ENCODE data around the gene OR1F1.
"Not testable (repeated sequence)": the region's sequence is repeated elsewhere in the genome, so short reads cannot be mapped to it uniquely, and the experiment has no call there.

Gene OR1F1

DNA sequence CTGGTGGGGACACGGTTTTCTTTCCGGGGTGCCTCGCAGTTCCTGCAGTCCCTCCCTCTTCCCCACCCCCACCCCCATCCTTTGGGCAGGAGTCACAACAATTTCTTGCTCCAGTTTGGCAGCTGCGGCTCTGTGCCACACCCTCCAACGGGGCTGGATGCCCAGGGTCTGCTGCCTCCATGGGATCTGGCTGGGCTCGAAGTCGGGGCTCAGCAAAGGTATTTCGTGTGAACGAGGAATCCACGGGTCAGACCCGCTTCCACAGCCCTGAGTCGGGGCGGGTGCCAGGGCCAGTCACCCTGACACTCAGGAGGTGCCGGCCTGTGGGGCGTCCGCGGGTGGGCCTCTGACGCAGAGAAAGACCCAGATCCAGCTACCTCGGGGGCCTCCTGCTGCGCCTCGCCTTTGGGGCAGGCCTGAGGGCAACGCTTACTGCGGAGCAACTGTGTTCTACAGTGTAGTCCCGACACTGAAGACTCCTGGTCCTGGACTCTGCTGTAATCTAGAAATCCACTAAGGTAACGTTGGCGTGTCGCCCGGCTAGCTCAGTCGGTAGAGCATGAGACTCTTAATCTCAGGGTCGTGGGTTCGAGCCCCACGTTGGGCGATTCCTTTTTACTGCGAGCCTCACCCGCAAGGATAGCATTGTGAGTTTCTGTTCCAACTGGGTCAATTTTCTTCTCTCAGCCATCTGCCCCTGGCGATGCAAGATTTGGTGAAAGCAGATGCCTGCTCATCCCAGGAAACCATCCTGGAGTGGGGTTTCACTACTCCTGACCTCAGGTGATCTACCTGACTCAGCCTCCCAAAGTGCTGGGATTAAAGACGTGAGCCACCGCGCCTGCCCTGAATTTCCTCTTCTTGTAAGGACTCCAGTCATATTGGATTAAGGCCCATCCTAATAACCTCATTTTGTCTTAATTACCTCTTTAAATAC, 12.6 kb upstream of the OR1F1 start:
- DNase-seq, result no peak

DNA sequence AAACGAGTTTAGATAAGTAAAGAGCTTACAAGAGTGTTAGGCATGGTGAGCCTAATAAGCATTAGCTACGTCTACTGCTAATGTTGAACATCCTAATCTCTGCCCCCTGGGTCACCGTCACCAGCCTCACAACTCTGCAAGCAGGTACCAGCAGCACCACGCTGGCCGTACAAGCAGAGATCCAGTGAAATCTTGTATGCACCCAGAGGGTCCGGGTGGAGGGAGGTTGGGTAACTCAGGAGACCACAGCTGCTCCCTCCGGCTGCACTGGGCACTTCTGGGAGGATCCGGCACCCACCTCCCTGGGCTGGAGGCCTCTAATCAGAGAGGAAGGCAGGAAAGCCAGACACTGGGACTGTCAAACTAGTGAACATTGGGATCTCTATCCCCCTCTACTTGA, 8.4 kb upstream of the OR1F1 start:
- DNase-seq, result no peak

DNA sequence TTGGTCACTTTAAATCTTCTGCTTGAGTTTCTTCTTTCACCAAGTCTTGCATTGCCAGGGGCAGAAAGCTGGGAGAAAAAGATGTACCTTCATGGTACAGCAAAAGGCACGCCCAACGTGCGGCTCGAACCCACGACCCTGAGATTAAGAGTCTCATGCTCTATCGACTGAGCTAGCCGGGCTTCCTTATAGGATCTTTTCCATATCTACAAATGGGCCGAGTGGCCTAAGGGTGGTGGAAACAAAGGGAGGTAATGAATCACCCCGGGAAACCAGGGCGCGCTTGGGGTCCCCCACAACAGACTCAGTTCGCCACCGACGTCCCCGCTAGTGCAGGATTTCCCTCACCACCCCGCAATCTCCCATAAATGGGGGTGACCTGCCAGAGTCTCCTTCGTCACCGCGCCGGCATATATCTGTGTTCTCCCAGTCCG, 7.5 kb upstream of the OR1F1 start:
- no peak for DNase-seq

DNA sequence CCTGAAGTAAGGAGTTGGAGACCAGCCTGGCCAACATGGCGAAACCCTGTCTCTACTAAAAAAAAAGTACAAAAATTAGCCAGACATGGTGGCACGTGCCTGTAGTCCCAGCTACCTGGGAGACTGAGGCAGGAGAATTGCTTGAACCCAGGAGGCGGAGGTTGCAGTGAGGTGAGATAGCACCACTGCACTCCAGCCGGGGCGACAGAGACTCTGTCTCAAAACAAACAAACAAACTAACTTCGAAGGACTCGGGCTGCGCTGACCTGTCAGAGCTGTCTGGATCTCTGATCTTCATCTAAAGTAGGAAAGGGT, 5.8 kb upstream of the OR1F1 start:
- DNase-seq, result not testable (repeated sequence)

DNA sequence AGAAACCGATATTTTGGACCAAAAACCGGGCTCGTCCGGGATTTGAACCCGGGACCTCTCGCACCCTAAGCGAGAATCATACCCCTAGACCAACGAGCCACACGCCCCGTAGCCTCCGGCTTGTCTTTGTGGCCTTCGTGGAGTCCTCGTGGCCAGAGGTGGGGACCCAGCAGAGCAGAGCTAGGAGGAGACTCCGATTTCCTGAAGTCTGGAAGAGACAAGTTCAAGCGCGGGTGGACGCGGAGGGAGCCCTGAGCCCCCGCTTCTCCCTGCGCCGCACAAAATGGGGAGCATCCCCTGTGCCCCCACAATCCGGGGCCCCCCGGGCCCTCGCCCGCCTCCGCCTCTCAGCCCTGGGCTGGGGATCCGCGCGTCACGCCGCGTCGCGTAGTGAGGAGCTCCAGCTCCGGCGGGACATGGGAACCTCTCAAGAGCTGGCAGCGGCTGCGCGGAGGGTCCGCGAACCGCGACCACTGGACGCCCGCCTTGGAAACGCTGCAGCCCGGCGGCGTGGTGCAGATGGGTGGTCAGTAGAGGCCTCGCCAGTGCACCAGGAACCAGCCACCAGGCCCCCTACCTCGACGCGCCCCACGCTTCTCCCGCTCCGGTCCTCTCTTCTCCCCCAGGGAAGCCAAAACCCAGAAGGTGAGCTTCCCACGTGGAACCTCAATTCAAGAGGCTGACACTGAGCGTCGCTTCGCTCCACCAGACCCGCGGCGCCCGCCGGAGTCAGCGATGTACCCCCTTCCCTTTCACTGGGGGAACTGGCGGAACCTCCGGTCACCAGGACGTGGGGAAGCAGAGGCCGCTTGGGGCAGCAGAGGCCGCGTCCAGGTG, 5.2 kb upstream of the OR1F1 start:
- DNase-seq, result no peak

DNA sequence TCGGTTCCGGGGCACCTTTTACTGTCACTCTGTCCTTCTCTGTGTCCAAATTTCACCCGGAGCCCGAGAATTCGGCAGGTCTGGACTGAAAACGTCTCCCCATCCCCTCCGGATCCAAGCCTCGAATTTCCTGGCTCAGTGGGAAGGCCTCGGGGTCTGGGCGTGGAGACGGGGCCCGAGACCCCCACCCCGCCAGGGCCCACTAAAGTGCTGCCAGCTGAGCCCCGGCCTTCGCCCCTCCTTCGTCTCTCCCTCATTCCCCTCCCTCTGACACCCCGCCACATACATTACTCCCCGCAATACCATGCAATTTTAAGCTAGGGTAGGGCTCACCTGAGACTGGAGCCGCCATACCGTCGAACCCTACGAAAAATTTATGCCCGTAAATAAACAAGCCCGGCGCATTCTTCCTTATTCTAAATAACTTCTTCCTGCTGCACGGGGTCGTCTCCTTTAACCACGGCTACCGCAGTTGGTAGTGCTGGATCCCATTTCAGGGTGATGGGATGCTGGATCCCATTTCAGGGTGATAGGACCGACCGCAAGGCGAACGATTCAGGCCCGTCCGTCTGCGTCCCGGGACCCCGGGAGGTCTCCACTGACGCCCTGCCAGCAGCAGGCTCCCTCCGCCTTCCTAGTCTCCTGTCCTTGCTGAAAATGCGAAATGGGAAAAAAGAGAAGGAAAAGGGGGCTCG, 4.4 kb upstream of the OR1F1 start:
- no peak for DNase-seq

DNA sequence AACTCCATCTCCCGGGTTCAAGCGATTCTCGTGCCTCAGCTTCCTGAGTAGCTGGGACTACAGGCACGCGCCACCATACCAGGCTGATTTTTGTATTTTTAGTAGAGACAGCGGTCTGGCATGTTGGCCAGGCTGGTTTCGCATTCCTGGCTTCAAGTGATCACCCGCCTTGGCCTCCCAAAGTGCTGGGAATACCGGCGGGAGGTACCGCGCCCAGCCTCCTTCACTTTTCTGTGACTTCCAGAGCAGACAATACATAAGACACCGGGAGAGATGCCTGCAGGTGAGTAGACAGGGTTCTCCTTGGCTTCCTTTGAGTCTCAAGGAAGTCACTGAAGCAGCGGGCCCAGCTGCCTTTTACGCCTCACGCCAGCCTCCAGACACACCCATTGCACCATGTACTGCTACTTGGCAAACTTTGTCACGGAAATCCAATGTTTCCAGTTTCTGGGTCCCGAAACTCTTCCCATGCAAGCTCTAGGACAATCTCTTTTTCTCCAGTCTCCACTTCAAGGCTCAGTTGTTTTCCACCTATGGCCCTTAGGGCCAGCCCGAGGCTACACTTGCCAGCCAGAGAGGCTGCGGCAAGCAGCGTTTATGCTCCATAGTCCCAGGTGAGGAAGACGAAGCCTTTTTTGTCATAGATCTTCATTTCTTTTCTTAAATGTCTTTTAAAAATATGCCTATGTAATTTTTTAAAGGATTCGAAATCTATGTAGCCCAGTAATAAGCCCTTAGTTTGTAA, 886 bp upstream of the OR1F1 start:
- no peak for DNase-seq

DNA sequence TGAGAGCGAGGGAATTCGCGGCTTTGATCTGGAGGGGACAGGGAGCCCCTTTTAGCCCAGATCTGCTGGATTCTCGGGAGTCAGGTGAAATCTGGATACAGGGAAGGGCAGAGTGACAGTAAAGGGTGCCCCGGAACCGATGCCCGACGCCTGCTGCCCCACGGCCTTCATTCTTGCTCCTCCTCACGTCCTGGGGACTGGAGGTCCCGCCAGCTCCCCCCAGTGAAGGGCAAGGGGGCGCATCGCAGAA, 596 bp downstream of the OR1F1 start:
- DNase-seq, result no peak

DNA sequence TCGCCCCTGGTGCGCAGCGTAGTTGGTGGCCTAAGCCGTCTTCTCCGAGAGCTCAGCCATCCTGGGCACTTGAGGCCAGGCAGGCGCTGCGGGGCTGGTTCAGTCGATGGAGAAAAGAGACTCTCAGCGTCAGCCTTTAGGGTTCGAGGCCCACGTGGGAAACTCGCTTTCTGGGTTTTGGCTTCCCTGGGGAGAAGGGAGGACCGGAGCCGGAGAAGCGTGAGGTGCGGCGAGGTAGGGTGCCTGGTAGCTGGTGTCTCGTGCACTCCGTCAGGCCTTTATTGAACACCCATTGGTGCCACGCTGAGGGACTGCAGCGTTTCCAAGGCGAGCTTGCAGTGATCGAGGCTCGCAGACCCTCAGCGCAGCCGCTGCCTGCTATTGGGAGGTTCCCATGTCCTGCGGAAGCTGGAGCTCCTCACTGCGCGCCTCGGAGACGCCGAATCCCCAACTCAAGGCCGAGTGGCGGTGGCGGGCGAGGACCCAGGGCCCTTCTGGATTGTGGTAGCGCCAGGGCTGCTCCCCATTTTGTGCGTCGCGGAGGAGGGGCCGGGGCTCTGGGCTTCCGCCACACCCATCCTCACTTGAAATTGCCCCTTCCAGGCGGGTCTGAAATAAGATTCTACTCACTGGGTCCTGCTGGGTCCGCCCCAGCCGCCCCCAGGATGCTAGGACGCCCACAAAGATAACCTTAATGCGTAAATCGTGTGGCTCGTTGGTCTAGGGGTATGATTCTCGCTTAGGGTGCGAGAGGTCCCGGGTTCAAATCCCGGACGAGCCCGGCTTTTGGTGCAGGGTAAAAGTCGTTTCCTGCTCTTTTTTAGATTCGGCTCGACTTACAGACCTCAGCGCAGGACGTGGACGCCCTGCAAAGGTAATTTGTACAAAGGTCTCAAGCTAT, 1.2 kb downstream of the OR1F1 start:
- DNase-seq, result no peak

DNA sequence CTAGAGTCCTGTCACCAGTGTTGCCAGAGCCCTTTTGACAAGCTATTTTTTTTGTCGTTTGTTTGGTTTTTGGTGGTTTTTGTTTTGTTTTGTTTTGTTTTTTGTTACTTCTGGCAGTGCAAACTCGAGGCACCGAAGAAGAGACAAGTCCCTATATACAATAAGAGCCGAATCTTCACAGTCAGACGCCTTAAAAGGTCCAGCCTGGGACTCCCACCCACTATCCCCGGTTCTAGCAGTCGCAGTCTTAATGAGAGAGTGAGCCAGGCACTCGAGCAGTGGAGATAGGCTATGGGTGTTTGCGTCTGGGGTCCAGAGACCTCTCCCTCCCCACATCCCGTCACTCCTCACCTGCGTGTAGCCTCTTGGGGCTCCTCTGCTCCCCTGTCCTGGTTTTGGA, 1.9 kb downstream of the OR1F1 start:
- no peak for DNase-seq

DNA sequence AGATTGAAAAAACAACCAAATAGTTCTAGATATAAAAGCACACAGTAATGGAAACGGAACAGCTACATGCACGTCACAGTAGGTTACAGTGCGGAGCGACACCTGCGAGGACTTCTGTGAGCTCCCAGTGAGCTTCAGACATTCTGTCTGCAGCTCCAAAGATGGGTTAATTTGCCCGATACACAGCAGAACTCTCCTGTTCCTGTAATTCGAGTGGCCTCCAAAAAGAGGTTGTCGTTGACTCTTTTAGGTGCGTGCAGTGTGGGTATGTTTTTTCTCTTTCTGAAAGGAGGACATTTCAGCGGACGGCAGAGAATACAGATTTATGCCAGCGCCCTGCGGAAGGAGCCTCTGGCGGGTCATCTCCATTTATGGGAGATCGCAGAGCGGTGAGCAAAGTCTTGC, 2.9 kb downstream of the OR1F1 start:
- no peak for DNase-seq

DNA sequence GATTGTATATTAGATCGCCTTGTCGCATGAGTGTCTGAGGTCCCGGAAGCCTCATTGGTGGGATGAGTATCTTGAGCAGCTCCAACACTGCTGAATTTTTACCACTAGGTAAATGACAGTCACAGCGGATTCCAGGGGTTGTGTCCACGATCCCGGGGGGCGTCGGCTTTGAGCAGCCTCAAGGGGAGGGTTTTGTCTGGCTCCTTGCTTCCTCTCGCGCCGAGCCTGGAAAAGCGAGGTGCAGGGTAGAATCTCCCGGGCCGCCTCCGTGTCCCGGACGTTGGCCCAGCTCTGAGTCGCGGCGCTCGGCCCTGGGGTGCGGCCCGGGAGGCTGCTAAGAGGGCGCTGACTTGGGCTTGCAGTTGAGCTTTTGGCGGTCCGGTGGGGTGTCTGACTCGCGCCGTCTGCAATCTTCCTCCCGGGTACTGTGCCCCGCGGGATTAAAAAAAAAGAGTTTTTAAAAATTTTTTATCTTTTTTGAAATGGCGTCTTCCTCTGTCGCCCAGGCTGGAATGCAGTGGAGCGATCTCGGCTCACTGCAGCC, 4.5 kb downstream of the OR1F1 start:
- DNase-seq, result no peak

DNA sequence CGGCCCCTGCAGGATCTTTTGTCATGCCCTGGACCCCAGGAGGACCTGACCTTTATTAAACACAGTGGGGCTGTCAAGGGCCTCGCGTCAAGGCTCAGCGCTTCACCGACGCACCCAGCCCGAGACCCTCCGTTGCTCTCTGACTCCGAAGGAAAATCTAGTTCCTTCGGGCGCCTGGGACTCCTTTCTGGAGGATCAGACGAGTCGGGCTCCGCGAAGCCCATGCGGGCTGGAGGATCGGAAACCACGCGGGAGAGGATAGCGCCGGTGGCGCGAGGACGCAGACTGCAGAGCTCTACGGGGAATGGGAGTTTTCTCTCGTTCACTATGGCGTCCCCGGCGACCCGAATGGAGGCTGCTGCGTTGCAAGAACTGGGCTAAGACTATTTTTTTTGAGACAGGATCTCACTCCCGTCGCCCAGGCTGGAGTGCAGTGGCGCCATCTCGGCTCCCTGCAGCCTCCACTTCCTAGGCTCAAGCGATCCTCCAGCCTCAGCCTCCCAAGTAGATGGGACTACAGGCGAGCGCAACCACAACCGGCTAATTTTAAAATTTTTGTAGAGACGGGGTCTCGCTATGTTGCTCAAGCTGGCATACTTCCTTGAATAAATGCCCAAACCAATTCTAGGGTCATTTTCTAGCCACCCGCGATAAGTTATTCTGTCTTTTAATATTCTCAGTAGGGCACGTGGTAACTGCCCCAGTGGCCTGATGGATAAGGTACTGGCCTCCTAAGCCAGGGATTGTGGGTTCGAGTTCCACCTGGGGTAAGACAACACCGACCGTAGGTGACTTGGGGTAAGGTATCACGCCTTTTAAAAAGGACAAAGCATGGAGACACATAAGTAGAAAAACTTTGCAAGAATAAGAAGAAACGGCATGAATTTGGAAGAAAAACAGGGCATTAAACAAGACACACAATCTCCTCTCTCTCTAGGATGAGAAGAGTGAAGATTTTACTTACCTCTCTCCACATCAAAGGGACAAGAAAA, 5.5 kb downstream of the OR1F1 start:
- DNase-seq, result no peak

DNA sequence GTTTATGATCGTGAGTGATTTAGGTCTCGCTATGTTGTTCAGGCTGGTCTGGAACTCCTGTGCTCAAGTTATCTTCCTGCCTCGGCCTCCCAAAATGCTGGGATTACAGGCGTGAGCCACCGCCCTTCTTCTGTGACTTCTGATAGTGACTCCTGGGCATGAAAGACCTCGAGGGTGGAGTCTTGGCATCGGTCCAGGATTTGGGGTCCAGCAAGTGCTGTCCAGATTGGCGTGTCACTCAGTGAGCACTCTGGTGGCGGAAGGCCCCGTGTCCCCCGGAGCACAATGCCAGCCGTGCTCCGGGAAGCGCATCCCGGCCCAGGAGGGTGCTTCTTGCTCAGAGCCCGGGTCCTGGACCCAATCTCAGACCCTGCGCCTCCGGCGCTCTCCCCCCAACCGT, 6.8 kb downstream of the OR1F1 start:
- no peak for DNase-seq

DNA sequence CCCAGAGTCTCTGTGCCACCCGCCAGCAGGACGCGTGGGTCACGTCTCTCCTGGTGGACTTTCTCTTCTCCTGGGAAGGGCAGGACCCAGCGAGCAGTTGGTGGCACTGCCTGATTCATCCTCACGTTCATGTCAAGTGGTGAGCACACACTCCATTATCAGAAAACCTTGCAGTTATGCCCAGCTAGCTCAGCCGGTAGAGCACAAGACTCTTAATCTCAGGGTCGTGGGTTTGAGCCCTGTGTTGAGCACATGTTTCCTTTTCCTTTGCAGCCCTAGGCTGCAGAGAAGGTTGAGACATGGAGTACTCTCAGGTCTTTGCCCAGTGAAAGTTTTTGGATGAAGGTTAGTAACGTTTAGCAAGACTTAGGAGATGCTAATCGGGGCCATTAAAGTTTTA, 8.0 kb downstream of the OR1F1 start:
- no peak for DNase-seq

DNA sequence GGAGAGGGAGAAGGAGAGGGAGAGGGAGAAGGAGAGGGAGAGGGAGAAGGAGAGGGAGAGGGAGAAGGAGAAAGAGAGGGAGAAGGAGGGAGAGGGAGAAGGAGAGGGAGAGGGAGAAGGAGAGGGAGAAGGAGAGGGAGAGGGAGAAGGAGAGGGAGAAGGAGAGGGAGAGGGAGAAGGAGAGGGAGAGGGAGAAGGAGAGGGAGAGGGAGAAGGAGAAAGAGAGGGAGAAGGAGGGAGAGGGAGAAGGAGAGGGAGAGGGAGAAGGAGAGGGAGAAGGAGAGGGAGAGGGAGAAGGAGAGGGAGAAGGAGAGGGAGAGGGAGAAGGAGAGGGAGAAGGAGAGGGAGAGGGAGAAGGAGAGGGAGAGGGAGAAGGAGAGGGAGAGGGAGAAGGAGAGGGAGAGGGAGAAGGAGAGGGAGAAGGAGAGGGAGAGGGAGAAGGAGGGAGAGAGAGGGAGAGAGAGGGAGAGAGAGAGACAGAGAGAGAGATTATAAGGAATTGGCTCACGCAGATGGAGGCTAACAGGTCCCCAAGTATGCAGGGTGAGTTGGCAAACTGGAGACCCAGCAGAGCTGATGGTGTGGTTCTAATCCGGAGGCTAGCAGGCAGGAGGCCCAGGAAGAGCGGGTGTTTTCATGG, 9.8 kb downstream of the OR1F1 start:
- DNase-seq, result not testable (repeated sequence)

DNA sequence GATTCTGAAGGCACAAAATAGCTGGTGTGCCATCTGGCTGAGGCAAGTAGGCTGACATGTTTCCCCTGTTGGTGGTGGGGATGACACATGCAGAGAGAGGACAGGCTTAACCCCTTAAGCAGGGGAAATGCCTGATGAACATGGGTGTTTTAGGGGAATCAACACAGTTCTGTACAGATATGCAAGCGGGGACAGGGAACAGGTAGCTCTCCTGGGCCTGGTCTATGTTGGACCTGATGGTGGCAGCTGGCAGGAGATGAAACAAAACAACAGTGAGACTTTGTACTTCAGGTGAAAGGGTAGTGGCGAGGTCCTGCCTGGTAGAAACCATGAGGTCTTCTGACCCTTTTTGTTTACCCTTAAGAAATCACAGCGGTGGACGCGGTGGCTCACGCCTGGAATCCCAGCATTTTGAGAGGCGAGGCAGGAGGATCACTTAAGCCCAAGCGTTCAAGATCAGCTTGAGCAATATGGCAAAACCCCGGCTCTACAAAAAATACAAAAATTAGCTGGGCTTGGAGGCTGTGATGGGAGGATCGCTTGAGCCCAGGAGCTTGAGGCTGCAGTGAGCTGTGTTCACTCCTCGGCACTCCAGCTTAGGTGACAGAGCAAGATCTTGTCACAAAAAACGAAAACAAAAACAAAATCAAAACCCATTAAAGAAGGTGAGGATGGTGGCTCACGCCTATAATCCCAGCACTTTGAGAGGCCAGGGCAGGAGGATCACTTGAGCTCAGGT, 10.5 kb downstream of the OR1F1 start:
- DNase-seq, result no peak

DNA sequence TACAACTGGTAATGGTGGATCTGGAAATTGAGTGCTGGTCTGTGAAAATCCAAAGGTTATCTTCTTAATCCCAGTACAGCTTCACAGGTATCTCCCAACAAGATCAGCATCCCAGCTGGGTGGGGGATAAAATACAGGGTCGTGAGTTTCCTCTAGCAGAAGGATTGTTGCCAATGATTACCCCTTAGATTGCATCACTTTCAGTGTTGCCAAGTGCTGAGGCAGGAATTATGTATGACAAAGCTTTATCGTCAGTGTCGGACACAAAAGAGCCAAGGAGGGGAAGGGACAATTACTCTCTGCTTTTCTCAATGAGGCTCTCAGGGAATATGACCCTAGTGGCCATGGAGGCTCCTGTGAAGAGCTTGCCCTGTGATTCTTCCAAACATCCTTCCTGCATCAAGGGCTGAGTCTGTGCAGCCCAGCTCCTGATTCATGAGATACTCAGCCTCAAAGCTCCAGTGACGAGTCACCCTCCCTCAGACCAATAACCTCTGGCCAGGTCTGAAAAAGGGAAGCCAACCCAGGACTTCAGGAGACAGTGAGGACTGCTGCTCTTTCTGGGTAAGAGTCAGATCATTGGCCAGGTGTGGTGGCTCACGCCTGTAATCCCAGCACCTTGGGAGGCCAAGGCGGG, 15.0 kb downstream of the OR1F1 start:
- DNase-seq, result no peak

DNA sequence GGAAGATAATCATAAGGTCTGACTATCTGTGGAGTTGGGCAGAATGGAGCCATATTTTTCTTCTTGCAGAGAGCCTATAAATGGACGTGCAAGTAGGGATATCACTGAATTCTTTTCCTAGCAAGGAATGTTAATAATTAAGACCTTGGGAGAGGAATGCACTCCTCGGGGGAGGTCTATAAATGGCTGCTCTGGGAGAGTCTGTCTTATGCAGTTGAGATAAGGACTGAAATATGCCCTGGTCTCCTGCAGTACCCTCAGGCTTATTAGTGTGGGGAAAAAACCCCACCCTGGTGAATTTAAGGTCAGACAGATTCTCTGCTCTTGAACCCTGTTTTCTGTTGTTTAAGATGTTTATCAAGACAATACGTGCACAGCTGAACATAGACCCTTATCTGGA, 17.9 kb downstream of the OR1F1 start:
- not testable (repeated sequence) for DNase-seq
